Trophoblast cell (in vitro differentiated cells and primary cell): ENCODE measurements around the gene NFIC.
"Not testable (repeated sequence)": the region's sequence is repeated elsewhere in the genome, so short reads cannot be mapped to it uniquely, and the experiment has no call there.

ENCODE experiments used
- DNase-seq, 2 donors: peaks; one replicate each; pipeline ENCODE4 v3.0.0-alpha.2; 2016
- H2AFZ ChIP-seq: 2 replicates; pipeline ENCODE4 v1.6.1; 2013; ENCODE audit warnings: low read length, moderate library complexity, mild to moderate bottlenecking; ENCODE audit not compliant: insufficient read depth, poor library complexity
- H2AK5ac ChIP-seq: 2 replicates; pipeline ENCODE4 v1.6.1; 2013; ENCODE audit warnings: mild to moderate bottlenecking, low read length
- H2BK120ac ChIP-seq: 2 replicates; pipeline ENCODE4 v1.6.1; 2013; ENCODE audit warnings: low read length, mild to moderate bottlenecking, moderate library complexity; ENCODE audit not compliant: insufficient read depth, poor library complexity
- H2BK12ac ChIP-seq: 2 replicates; pipeline ENCODE4 v1.6.1; 2013; ENCODE audit warnings: mild to moderate bottlenecking, low read length, moderate library complexity
- H2BK5ac ChIP-seq: 2 replicates; pipeline ENCODE4 v1.6.1; 2013; ENCODE audit warnings: low read length, low read depth, moderate library complexity, mild to moderate bottlenecking; ENCODE audit not compliant: poor library complexity
- H3K14ac ChIP-seq: 2 replicates; pipeline ENCODE4 v1.6.1; 2013; ENCODE audit warnings: mild to moderate bottlenecking, low read length
- H3K18ac ChIP-seq: 2 replicates; pipeline ENCODE4 v1.6.1; 2013; ENCODE audit warnings: mild to moderate bottlenecking, low read length
- H3K23ac ChIP-seq: 2 replicates; pipeline ENCODE4 v1.6.1; 2013; ENCODE audit warnings: low read length
- H3K27ac ChIP-seq: 2 replicates; pipeline ENCODE4 v1.5.1; 2013; ENCODE audit warnings: low read depth, mild to moderate bottlenecking, inconsistent platforms, low read length, moderate library complexity
- H3K27me3 ChIP-seq: 2 replicates; pipeline ENCODE4 v1.6.1; 2013; ENCODE audit warnings: inconsistent platforms, mild to moderate bottlenecking, low read length, moderate library complexity; ENCODE audit not compliant: insufficient read depth
- H3K36me3 ChIP-seq, 2 experiments: 1 replicate in 1 of 2; 2 replicates in 1 of 2; pipeline ENCODE4 v1.6.1; 2013; ENCODE audit warnings: low read length in 2 of 2, mild to moderate bottlenecking in 2 of 2, moderate library complexity in 1 of 2; ENCODE audit not compliant: insufficient read depth in 2 of 2, control insufficient read depth in 1 of 2
- H3K4ac ChIP-seq: 2 replicates; pipeline ENCODE4 v1.6.1; 2013; ENCODE audit warnings: low read depth, mild to moderate bottlenecking, low read length, moderate library complexity
- H3K4me1 ChIP-seq, 2 experiments: 1 replicate in 1 of 2; 2 replicates in 1 of 2; pipeline ENCODE4 v1.6.1; 2013; ENCODE audit warnings: low read length in 2 of 2, mild to moderate bottlenecking in 2 of 2, moderate library complexity in 1 of 2; ENCODE audit not compliant: insufficient read depth in 2 of 2, control insufficient read depth in 1 of 2
- H3K4me2 ChIP-seq: 2 replicates; pipeline ENCODE4 v1.6.1; 2013; ENCODE audit warnings: inconsistent platforms, mild to moderate bottlenecking, low read length, moderate library complexity
- H3K4me3 ChIP-seq: 2 replicates; pipeline ENCODE4 v1.5.1; 2013; ENCODE audit warnings: mild to moderate bottlenecking, low read depth, low read length, inconsistent platforms
- H3K79me1 ChIP-seq: one replicate; pipeline ENCODE4 v1.6.1; 2013; ENCODE audit warnings: low read length
- H3K79me2 ChIP-seq: 2 replicates; pipeline ENCODE4 v1.6.1; 2013; ENCODE audit warnings: low read length, mild to moderate bottlenecking; ENCODE audit not compliant: control insufficient read depth, insufficient read depth, poor library complexity
- H3K9ac ChIP-seq: 2 replicates; pipeline ENCODE4 v1.6.1; 2013; ENCODE audit warnings: mild to moderate bottlenecking, low read length
- H3K9me3 ChIP-seq: 2 replicates; pipeline ENCODE4 v1.6.1; 2013; ENCODE audit warnings: low read depth, mild to moderate bottlenecking, control low read depth, inconsistent platforms, low read length; ENCODE audit not compliant: insufficient read depth
- H4K12ac ChIP-seq: 2 replicates; pipeline ENCODE4 v1.6.1; 2013; ENCODE audit warnings: low read depth, mild to moderate bottlenecking, low read length, moderate library complexity
- H4K8ac ChIP-seq: 2 replicates; pipeline ENCODE4 v1.6.1; 2013; ENCODE audit warnings: low read depth, mild to moderate bottlenecking, low read length, moderate library complexity
- H4K91ac ChIP-seq: one replicate; pipeline ENCODE4 v1.6.1; 2013; ENCODE audit warnings: low read depth, mild to moderate bottlenecking, low read length, moderate library complexity
- whole genome bisulfite sequencing: extraction: QIAGEN DNeasy Blood & Tissue Kit; methylation state at CpG from one replicate; pipeline ENCODE4 v1.1.7; 2013; ENCODE audit warnings: missing lambda C conversion rate; ENCODE audit not compliant: insufficient read length, insufficient coverage; ENCODE audit errors: extremely low coverage; 5-methylcytosine and 5-hydroxymethylcytosine counted together

Gene NFIC

DNA sequence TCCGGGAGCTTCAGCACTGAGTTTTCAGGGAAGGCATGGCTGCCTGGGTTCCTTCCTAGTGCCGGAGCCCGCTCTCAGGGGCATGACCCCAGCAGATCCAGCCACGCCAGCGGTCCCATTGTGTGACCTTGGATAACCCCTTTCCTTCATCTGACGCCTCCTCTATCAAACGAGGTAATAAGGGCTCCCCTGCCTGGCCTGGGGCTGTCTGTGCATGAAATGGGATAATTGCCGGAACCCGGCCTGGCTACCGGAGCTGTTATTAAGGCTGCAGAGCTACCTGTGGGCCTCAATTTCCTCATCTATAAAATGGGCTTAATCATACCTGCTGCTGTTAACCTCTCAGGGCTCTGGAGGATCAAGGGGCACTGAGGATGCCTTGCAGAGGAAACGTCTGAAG is 18.3 kb upstream of the NFIC start:
- no peak overlapping the region for H2BK5ac ChIP-seq
- no peak overlapping the region for H2AK5ac ChIP-seq
- H3K14ac ChIP-seq, result no peak overlapping the region
- no peaks in the 10 kb centered on the region for H3K79me2 ChIP-seq
- DNase-seq, result no peak
- WGBS, result no CpG with 5 or more reads among the region's 11 CpGs
- no peak overlapping the region for H3K9ac ChIP-seq
- no peak overlapping the region for H3K4me3 ChIP-seq
- no peak overlapping the region for H3K18ac ChIP-seq
- H3K4me2 ChIP-seq, result no peak overlapping the region
- H2BK12ac ChIP-seq, result no peak overlapping the region
- no peak overlapping the region for H3K23ac ChIP-seq
- no peak overlapping the region for H4K12ac ChIP-seq
- H4K8ac ChIP-seq, result no peak overlapping the region
- H3K27me3 ChIP-seq, result no peaks in the 10 kb centered on the region
- H3K27ac ChIP-seq, result no peak overlapping the region
- H2AFZ ChIP-seq, result no peak overlapping the region
- peaks cover 5% of the 10 kb centered on the region for H3K9me3 ChIP-seq
- no peak overlapping the region for H3K4ac ChIP-seq
- no peaks in the 10 kb centered on the region for H3K4me1 ChIP-seq
- no peaks in the 10 kb centered on the region for H3K36me3 ChIP-seq
- H2BK120ac ChIP-seq, result no peak overlapping the region
- H3K79me1 ChIP-seq, result no peaks in the 10 kb centered on the region
- no peak overlapping the region for H4K91ac ChIP-seq

DNA sequence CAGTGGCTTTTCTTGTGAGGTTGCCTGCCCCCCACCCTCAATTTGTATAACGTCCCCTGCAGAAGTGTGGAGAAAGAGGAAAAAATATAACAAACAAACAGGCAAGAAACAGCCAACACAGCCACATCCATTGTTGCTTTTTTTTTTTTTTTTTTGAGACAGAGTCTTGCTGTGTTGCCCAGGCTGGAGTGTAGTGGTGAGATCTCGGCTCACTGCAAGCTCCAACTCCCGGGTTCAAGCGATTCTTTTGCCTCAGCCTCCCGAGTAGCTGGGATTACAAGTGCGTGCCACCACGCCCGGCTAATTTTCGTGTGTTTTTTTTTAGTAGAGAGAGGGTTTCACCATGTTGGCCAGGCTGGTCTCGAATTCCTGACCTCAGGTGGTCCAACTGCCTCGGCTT is 17.9 kb upstream of the NFIC start:
- H3K4me3 ChIP-seq, result not testable (repeated sequence)

DNA sequence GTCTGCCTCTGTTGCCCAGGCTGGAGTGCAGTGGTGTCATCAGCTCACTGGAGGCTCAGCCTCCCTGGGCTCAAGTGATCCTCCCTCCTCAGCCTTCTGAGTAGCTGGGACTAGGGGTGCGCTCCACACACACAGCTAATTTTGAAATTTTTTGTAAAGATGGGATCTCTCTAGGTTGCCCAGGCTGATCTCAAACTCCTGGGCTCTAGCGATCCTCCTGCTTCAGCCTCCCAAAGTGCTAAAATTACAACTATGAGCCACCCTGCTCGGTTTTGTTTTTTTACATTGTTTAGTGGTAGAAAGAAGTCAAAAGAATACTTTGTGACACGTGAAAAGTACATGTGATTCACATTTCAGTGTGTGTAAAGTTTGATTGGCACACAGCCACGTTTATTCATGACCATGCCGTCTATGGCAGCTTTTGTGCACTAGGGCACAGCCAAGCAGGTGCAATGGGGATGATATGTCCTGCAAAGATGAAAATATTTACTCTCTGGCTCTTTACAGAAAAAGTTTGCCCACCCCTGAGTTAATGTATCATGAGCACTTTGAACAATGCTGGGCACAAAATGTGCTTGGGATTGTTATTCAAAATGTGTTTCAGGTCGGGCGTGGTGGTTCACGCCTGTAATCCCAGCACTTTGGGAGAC is 16.2 kb upstream of the NFIC start:
- no peak overlapping the region for H3K9ac ChIP-seq
- H3K23ac ChIP-seq, result no peak overlapping the region
- no peak overlapping the region for H3K27ac ChIP-seq
- H3K18ac ChIP-seq, result no peak overlapping the region
- no peak overlapping the region for H3K4ac ChIP-seq
- H3K79me2 ChIP-seq, result no peaks in the 10 kb centered on the region
- H4K12ac ChIP-seq, result no peak overlapping the region
- DNase-seq, result no peak
- WGBS, result no CpG with 5 or more reads among the region's 9 CpGs
- no peak overlapping the region for H2AFZ ChIP-seq
- H3K4me3 ChIP-seq, result no peak overlapping the region
- H3K36me3 ChIP-seq, result no peaks in the 10 kb centered on the region
- no peak overlapping the region for H2BK5ac ChIP-seq
- peaks cover 2% of the 10 kb centered on the region for H3K27me3 ChIP-seq
- H3K4me2 ChIP-seq, result no peak overlapping the region
- H3K4me1 ChIP-seq, result no peaks in the 10 kb centered on the region
- no peaks in the 10 kb centered on the region for H3K79me1 ChIP-seq
- H2BK120ac ChIP-seq, result no peak overlapping the region
- no peak overlapping the region for H4K91ac ChIP-seq
- H4K8ac ChIP-seq, result no peak overlapping the region
- peaks cover 2% of the 10 kb centered on the region for H3K9me3 ChIP-seq
- no peak overlapping the region for H3K14ac ChIP-seq
- no peak overlapping the region for H2BK12ac ChIP-seq
- no peak overlapping the region for H2AK5ac ChIP-seq

More for the DNA sequence above, 17.9 kb upstream of the NFIC start:
- not testable (repeated sequence) for H3K23ac ChIP-seq, H2AFZ ChIP-seq, H3K4me1 ChIP-seq, H3K27me3 ChIP-seq, H3K9me3 ChIP-seq, H4K91ac ChIP-seq, H2BK5ac ChIP-seq, H3K18ac ChIP-seq, H3K9ac ChIP-seq, H4K8ac ChIP-seq, H3K79me2 ChIP-seq, H3K4me2 ChIP-seq, H3K4ac ChIP-seq, H2AK5ac ChIP-seq, H3K14ac ChIP-seq, H3K27ac ChIP-seq, H2BK120ac ChIP-seq, H3K79me1 ChIP-seq, H2BK12ac ChIP-seq, H4K12ac ChIP-seq, DNase-seq, H3K36me3 ChIP-seq
- WGBS, result no CpG with 5 or more reads among the region's 11 CpGs

DNA sequence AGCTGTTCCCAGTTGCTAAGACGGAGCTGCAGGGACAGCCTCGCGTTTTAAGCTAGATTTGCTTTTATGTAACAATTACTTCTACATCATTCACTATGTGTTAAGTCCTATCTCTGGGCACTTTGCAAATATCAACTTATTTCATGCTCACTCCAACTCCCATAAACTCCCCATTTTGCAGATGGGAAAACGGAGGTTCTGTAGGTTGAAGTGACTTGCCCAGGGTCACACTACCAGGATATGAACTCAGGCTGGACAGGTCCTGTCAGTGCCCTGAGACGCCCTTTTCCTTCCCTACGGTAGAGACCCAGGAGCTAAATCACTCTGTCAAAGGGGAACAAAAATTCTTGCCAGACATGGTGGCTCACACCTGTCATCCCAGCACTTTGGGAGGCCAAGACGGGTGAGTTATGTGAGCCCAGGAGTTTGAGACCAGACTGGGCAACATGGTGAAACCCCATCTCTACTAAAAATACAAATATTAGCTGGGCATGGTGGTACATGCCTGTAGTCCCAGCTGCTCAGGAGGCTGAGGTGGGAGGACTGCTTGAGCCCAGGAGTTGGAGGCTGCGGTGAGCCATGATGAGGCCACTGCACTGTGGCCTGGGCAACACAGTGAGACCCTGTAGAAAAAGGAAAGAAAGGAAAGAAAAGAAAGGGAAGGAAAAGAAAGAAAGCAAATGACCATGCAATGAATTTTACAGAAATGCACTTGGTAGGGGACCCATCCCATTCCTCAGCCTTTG is 14.5 kb upstream of the NFIC start:
- H4K8ac ChIP-seq, result no peak overlapping the region
- no CpG with 5 or more reads among the region's 8 CpGs for WGBS
- H2AK5ac ChIP-seq, result no peak overlapping the region
- H2BK12ac ChIP-seq, result no peak overlapping the region
- no peak overlapping the region for H3K14ac ChIP-seq
- H3K36me3 ChIP-seq, result no peaks in the 10 kb centered on the region
- H3K27me3 ChIP-seq, result peaks cover 9% of the 10 kb centered on the region
- no peak overlapping the region for H4K12ac ChIP-seq
- no peak overlapping the region for H2BK120ac ChIP-seq
- no peak overlapping the region for H3K9ac ChIP-seq
- H3K4me3 ChIP-seq, result no peak overlapping the region
- no peak overlapping the region for H3K23ac ChIP-seq
- no peaks in the 10 kb centered on the region for H3K79me2 ChIP-seq
- H2BK5ac ChIP-seq, result no peak overlapping the region
- H2AFZ ChIP-seq, result no peak overlapping the region
- no peak overlapping the region for H3K27ac ChIP-seq
- DNase-seq, result no peak
- H3K18ac ChIP-seq, result no peak overlapping the region
- no peaks in the 10 kb centered on the region for H3K4me1 ChIP-seq
- H3K4ac ChIP-seq, result no peak overlapping the region
- H4K91ac ChIP-seq, result no peak overlapping the region
- H3K9me3 ChIP-seq, result peaks cover 2% of the 10 kb centered on the region
- no peaks in the 10 kb centered on the region for H3K79me1 ChIP-seq
- no peak overlapping the region for H3K4me2 ChIP-seq
